Liver (tissue), 3 donors: ENCODE results near the gene HSPA12A.

ENCODE experiments used
- ATF3 ChIP-seq: IDR thresholded peaks from 2 replicates; pipeline ENCODE4 v1.6.1; 2016; ENCODE audit warnings: antibody characterized with exemption
- CTCF ChIP-seq: fragments of 150-350 bp; IDR thresholded peaks from 2 replicates; pipeline ENCODE4 v1.5.1; 2017; ENCODE audit warnings: improper control_type of control experiment, low read depth, low read length; ENCODE audit not compliant: missing input control
- EGR1 ChIP-seq, 2 donors: IDR thresholded peaks; 2 replicates each; pipeline ENCODE4 v1.6.1; 2016 to 2018; ENCODE audit warnings: antibody characterized with exemption in 2 of 2, low read depth in 2 of 2
- FOXA2 ChIP-seq: IDR thresholded peaks from 2 replicates; pipeline ENCODE4 v1.6.1; 2016; ENCODE audit warnings: antibody characterized with exemption
- GABPA ChIP-seq, 2 donors: IDR thresholded peaks in 1 of 2; conservative IDR thresholded peaks in 1 of 2; 2 replicates each; pipeline ENCODE4 v1.6.1; 2016; ENCODE audit warnings: antibody characterized with exemption in 2 of 2, mild to moderate bottlenecking in 1 of 2, moderate library complexity in 1 of 2
- JUND ChIP-seq, 2 donors: IDR thresholded peaks; 2 replicates each; pipeline ENCODE4 v1.6.1; 2016; ENCODE audit warnings: antibody characterized with exemption in 2 of 2
- MAX ChIP-seq: IDR thresholded peaks from 2 replicates; pipeline ENCODE4 v1.6.1; 2016; ENCODE audit warnings: antibody characterized with exemption
- NR2F2 ChIP-seq: IDR thresholded peaks from 2 replicates; pipeline ENCODE4 v1.6.1; 2016; ENCODE audit warnings: antibody characterized with exemption
- RAD21 ChIP-seq, 2 donors: IDR thresholded peaks; 2 replicates each; pipeline ENCODE4 v1.6.1; 2016; ENCODE audit warnings: antibody characterized with exemption in 2 of 2, mild to moderate bottlenecking in 2 of 2
- REST ChIP-seq: IDR thresholded peaks from 2 replicates; pipeline ENCODE4 v1.6.1; 2016; ENCODE audit warnings: antibody characterized with exemption, mild to moderate bottlenecking
- RXRA ChIP-seq, 2 donors: IDR thresholded peaks; 2 replicates each; pipeline ENCODE4 v1.6.1; 2017 to 2018; ENCODE audit warnings: antibody characterized with exemption in 2 of 2, mild to moderate bottlenecking in 1 of 2
- SP1 ChIP-seq: IDR thresholded peaks from 2 replicates; pipeline ENCODE4 v1.6.1; 2018; ENCODE audit warnings: antibody characterized with exemption, mild to moderate bottlenecking
- donor health status: healthy.
- donor health status: healthy.

- TF ChIP-seq CTCF (no peak), REST (no peak), MAX (no peak), JUND (IDR thresholded peaks at IDR 0.05) (no peak), ATF3 (no peak), FOXA2 (no peak), NR2F2 (no peak), GABPA (IDR thresholded peaks at IDR 0.05 in 1 of 2, conservative IDR thresholded peaks at IDR 0.05 in 1 of 2) (no peak), EGR1 (IDR thresholded peaks at IDR 0.05; ENCODE audit: low read depth in 2 of 2) (no peak), RAD21 (IDR thresholded peaks at IDR 0.05) (no peak), RXRA (IDR thresholded peaks at IDR 0.05) (no peak), SP1 (no peak)
Observed at GRCh38 chr10:116679351-116679750, 63.0 kb downstream of the HSPA12A start.
